ENCODE data around the gene CMSS1.

GRCh38 chr3:100018806-100019205 lies 201.1 kb downstream of the CMSS1 start:
- TF ChIP-seq CTCF (IDR thresholded peaks at IDR 0.05 in 2 of 3, conservative IDR thresholded peaks at IDR 0.05 in 1 of 3; ENCODE audit: borderline replicate concordance in 1 of 3, insufficient read depth in 1 of 3, low read depth in 2 of 3, low read length in 2 of 3) (no peak), POLR2A (IDR thresholded peaks at IDR 0.05; ENCODE audit: borderline replicate concordance, extremely low read depth, insufficient read depth, insufficient read length) (no peak), POLR2AphosphoS5 (IDR thresholded peaks at IDR 0.05; ENCODE audit: low read depth, low read length) (no peak), REST (IDR thresholded peaks at IDR 0.05; ENCODE audit: low read depth) (no peak), CEBPB (IDR thresholded peaks at IDR 0.05; ENCODE audit: low read depth) (no peak)
